Activated CD8-positive, alpha-beta T cell treated with anti-CD3 and anti-CD28 coated beads for 36 hours (primary cell): ENCODE results near the gene DENND5B. TPM values are rescaled to one million over a fixed set of nuclear protein-coding genes. Genes with fewer than 3 reads are reported as not detected.
"Not testable (repeated sequence)": the region's sequence is repeated elsewhere in the genome, so short reads cannot be mapped to it uniquely, and the experiment has no call there.

Experiments
- ATAC-seq: fragments of 200-7000 bp; cut with Tn5 transposase; one replicate; pipeline ENCODE4 v1.10.0; 2021; ENCODE audit warnings: mild to moderate bottlenecking, moderate library complexity
- CTCF ChIA-PET: fragments of 350-600 bp; sonication (Branson Sonifier 250); formaldehyde crosslinking; loops from one replicate; lab custom pipeline; 2021; ENCODE audit warnings: antibody characterized with exemption; lab: Charles Lee
- POLR2A ChIA-PET: fragments of 350-600 bp; sonication (Branson Sonifier 250); formaldehyde crosslinking; loops from one replicate; lab custom pipeline; 2021; ENCODE audit warnings: antibody characterized with exemption; lab: Charles Lee
- DNase-seq: peaks from one replicate; pipeline ENCODE4 v3.0.0-alpha.2; 2020
- H3K27ac Mint-ChIP-seq: one replicate; pipeline ENCODE4 v1.8.0; 2021; ENCODE audit warnings: mild to moderate bottlenecking, mixed read lengths
- H3K27me3 Mint-ChIP-seq: one replicate; pipeline ENCODE4 v1.8.0; 2021; ENCODE audit warnings: mixed read lengths
- H3K36me3 Mint-ChIP-seq: one replicate; pipeline ENCODE4 v1.8.0; 2021; ENCODE audit warnings: low read depth, mixed read lengths
- H3K4me1 Mint-ChIP-seq: one replicate; pipeline ENCODE4 v1.8.0; 2021; ENCODE audit warnings: low read depth, mixed read lengths
- H3K4me3 Mint-ChIP-seq: one replicate; pipeline ENCODE4 v1.8.0; 2021; ENCODE audit warnings: mild to moderate bottlenecking, moderate library complexity, mixed read lengths
- H3K9me3 Mint-ChIP-seq: one replicate; pipeline ENCODE4 v1.8.0; 2021; ENCODE audit warnings: mixed read lengths
- intact Hi-C: fragments of 100-400 bp; cut with micrococcal nuclease; formaldehyde crosslinking; loops from one replicate; pipeline ENCODE4 v1.10.0; 2022
- total RNA-seq, 2 experiments: library from RNA; stranded (reverse); gene quantifications; one replicate each; pipeline ENCODE4 v1.2.3, GENCODE V29; 2021
- TF ChIP-seq, protein P1 (sequence below): fragments of 200-600 bp; IDR thresholded peaks from one replicate; pipeline ENCODE4 v1.8.0; 2022; ENCODE audit warnings: antibody characterized with exemption, mild to moderate bottlenecking

Gene DENND5B
- total RNA-seq, 2 experiments from 2014 or later = 0.31 to 0.43 TPM

DNA sequence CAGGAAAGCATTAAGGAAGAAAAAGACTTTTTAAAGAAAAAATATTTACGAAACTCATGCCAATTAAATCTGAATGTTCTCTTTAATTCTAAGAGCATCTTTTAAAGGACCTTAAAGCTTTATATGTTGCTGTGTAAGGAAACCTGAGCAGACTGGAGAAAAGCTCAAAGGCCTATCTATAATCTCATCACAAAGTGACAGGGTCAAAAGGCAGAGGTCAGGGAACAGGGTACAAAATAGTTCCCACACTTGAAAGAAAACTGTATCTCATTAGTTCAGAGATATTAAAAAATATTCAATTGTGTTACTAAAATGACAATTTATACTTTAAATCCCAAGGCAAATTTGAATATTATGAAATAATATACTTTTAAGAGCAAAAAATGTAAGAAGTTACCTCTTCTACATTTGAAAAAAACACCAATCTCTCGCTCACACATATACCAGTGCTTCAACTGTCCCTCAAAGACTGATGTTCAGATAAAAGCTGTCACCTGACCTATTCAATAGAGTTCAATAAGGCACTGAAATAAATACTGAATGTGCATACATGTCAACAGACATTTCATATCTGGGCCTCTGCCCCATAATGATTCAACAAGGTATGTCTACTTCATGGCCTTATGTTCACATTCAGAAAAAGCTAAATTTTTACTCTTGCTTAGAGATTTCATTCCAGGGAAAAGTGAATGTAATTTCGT is 17.9 kb downstream of the DENND5B start:
- no peaks in the 10 kb centered on the region for H3K4me1 Mint-ChIP-seq
- H3K27ac Mint-ChIP-seq = no peak overlapping the region
- ChIA-PET CTCF (no interaction called here), POLR2A (no interaction called here)
- H3K36me3 Mint-ChIP-seq = no peaks in the 10 kb centered on the region
- no peak for DNase-seq
- intact Hi-C loops = no loop called here
- peaks cover 2% of the 10 kb centered on the region for H3K27me3 Mint-ChIP-seq
- no peaks in the 10 kb centered on the region for H3K9me3 Mint-ChIP-seq
- no peak for ATAC-seq
- H3K4me3 Mint-ChIP-seq = no peak overlapping the region
- TF ChIP-seq, protein P1, sequence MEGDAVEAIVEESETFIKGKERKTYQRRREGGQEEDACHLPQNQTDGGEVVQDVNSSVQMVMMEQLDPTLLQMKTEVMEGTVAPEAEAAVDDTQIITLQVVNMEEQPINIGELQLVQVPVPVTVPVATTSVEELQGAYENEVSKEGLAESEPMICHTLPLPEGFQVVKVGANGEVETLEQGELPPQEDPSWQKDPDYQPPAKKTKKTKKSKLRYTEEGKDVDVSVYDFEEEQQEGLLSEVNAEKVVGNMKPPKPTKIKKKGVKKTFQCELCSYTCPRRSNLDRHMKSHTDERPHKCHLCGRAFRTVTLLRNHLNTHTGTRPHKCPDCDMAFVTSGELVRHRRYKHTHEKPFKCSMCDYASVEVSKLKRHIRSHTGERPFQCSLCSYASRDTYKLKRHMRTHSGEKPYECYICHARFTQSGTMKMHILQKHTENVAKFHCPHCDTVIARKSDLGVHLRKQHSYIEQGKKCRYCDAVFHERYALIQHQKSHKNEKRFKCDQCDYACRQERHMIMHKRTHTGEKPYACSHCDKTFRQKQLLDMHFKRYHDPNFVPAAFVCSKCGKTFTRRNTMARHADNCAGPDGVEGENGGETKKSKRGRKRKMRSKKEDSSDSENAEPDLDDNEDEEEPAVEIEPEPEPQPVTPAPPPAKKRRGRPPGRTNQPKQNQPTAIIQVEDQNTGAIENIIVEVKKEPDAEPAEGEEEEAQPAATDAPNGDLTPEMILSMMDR = no peak

DNA sequence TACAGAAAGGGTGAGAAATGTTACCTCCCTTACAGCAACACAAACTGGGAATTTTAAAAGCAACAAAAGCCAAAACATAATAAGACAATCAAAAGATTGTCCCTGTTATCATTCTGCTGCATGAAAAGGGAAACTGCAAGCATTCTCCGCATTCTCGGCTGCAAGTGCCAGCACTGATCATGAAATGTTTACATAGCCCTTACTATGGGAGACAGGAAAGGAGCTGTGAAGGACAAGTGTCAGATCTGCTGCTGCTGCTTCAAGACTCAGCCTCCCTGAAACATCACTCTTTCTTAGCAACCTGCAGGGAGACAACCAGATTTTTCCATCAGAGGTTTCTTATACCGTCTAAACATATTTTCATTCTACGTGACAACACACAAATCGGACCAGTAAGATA is 20.1 kb downstream of the DENND5B start:
- H3K27ac Mint-ChIP-seq = no peak overlapping the region
- ChIA-PET POLR2A (no interaction called here), CTCF (no interaction called here)
- DNase-seq (no peak), ATAC-seq (no peak)
- peaks cover 2% of the 10 kb centered on the region for H3K27me3 Mint-ChIP-seq
- no peaks in the 10 kb centered on the region for H3K36me3 Mint-ChIP-seq
- H3K9me3 Mint-ChIP-seq = no peaks in the 10 kb centered on the region
- H3K4me1 Mint-ChIP-seq = no peaks in the 10 kb centered on the region
- intact Hi-C loops = no loop called here
- no peak overlapping the region for H3K4me3 Mint-ChIP-seq
- TF ChIP-seq, protein P1 = no peak

DNA sequence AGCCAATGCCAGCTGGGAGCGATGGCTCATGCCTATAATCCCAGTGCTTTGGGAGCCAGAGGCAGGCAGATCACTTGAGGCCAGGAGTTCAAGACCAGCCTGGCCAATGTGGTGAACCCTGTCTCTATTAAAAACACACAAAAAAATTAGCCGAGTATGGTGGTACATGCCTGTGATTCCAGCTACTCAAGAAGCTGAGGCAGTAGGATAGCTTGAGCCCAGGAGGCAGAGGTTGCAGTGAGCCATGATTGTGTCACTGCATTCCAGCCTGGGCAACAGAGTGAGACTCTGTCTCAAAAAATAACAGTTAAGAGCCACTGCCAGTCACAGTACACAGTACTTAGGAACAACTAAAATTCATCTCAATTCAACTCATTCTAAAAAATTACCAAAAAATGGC is 21.4 kb downstream of the DENND5B start:
- ATAC-seq, H3K36me3 Mint-ChIP-seq, DNase-seq, H3K27me3 Mint-ChIP-seq, H3K4me3 Mint-ChIP-seq, CTCF ChIA-PET, H3K4me1 Mint-ChIP-seq, H3K9me3 Mint-ChIP-seq, intact Hi-C loops, H3K27ac Mint-ChIP-seq, POLR2A ChIA-PET: not testable (repeated sequence)

DNA sequence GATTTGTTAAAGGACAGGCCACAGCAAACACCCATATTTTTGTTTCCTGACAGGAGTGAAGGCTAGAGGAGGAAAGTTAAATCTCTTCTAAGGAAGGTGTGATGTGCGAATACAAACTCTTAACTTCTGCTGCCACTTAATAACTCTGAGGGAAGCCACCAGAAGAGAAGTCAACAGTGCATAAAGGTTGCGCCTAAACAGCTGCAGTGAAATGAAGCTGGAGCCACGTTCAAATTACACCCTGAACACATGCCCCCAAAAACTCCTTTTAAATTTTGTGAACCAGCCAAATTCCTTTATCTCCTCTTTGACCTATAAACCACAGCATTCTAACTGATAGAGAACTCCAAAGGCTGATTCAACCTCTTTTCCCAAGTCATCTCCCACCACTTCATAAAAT is 22.4 kb downstream of the DENND5B start:
- intact Hi-C loops = no loop called here
- Mint-ChIP-seq H3K9me3 (no peaks in the 10 kb centered on the region), H3K4me1 (no peaks in the 10 kb centered on the region), H3K27ac (no peak overlapping the region), H3K36me3 (no peaks in the 10 kb centered on the region), H3K4me3 (no peak overlapping the region), H3K27me3 (peaks cover 2% of the 10 kb centered on the region)
- no peak for DNase-seq
- ATAC-seq = no peak
- TF ChIP-seq, protein P1 = no peak
- CTCF ChIA-PET = no interaction called here
- POLR2A ChIA-PET = no interaction called here

DNA sequence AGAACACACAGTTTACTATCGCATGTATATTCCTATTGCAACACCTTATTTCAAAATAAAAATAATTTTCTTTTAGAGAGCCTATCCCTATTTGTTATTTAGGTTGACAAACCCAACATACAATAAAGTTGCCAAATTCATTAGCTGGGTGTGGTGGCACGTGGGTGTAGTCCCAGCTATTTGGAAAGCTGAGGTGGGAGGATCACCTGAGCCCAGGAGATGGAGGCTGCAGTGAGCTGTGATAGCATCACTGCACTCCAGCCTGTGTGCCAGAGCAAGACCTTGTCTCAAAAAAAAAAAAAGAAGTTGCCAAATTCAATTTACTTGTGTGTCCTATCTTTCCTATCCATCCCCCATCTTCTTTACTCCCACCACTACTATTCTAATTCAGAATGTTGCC is 23.9 kb downstream of the DENND5B start:
- TF ChIP-seq, protein P1 = no peak
- CTCF ChIA-PET = no interaction called here
- no peak for ATAC-seq
- no peak overlapping the region for H3K4me3 Mint-ChIP-seq
- H3K27ac Mint-ChIP-seq = no peak overlapping the region
- no peaks in the 10 kb centered on the region for H3K36me3 Mint-ChIP-seq
- H3K9me3 Mint-ChIP-seq = no peaks in the 10 kb centered on the region
- no peak for DNase-seq
- POLR2A ChIA-PET = interaction anchor here (0.9 kb wide), 1 partner anchor 89 kb away, joined by 3 read pairs; no protein-coding TSS in a partner anchor
- H3K27me3 Mint-ChIP-seq = no peaks in the 10 kb centered on the region
- no peaks in the 10 kb centered on the region for H3K4me1 Mint-ChIP-seq
- intact Hi-C loops = no loop called here
